ENCODE data around the gene TSPAN2. TPM values are rescaled to one million over a fixed set of nuclear protein-coding genes. Genes with fewer than 3 reads are reported as not detected.

TSPAN2 gene
- total RNA-seq, 1 donor from 2014 or later, result 10.9 TPM

GRCh38 chr1:115012006-115012405 is 77.3 kb downstream of the TSPAN2 start:
- no peak for TF ChIP-seq CTCF (IDR thresholded peaks at IDR 0.05)
- Histone ChIP-seq H3K9me3 (no peaks in the 10 kb centered on the region), H3K27me3 (no peaks in the 10 kb centered on the region), H3K4me1 (no peaks in the 10 kb centered on the region), H3K4me3 (no peak overlapping the region), H3K36me3 (no peaks in the 10 kb centered on the region), H3K27ac (no peak overlapping the region)
- no peak for DNase-seq (ENCODE audit: low spot score in 2 of 2)
- intact Hi-C loops (cut with DNase I), result no loop called here

DNA sequence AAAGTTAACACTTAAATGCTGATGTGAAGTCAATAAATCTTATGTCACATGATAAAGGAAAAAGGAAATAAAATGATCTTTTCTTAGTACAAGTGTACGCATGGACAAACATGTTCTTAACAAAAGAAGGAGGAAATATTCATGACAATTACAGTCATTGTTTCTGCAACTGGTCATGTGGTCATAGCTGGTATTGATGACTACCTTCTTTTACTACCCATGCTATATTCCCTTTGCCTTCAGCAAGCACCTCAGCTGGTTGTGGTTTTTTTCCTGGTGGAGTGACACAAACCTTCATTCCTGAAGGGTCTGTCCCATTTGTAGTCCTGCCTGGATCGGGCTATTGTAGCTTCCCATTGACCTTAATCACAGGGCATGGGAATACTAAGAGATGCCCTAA is 83.1 kb downstream of the TSPAN2 start:
- H3K9me3 ChIP-seq, result no peaks in the 10 kb centered on the region
- no peak overlapping the region for H3K27ac ChIP-seq

More for the DNA sequence above, 83.1 kb downstream of the TSPAN2 start:
- Histone ChIP-seq H3K27me3 (no peaks in the 10 kb centered on the region), H3K36me3 (no peaks in the 10 kb centered on the region), H3K4me1 (no peaks in the 10 kb centered on the region), H3K4me3 (no peak overlapping the region)
- no peak for DNase-seq (ENCODE audit: low spot score in 2 of 2)
- TF ChIP-seq CTCF (IDR thresholded peaks at IDR 0.05), result no peak
- intact Hi-C loops (cut with DNase I), result no loop called here

Other genes starting within 250 kb of the TSPAN2 start
- gene SYCP1, start 234.6 kb downstream of the TSPAN2 start, total RNA-seq, result not detected
- not detected for gene TSHB, start 59.7 kb downstream of the TSPAN2 start, total RNA-seq
- 2.1 TPM for gene NGF, start 248.7 kb upstream of the TSPAN2 start, total RNA-seq

Measured in ascending aorta (tissue), 2 donors.